CD1c-positive myeloid dendritic cell (primary cell): ENCODE measurements around the gene PNLIPRP3.

ENCODE experiments used
- DNase-seq: peaks from one replicate; pipeline ENCODE4 v3.0.0-alpha.2; 2016; ENCODE audit errors: extremely low spot score

Gene PNLIPRP3

GRCh38 chr10:116450861-116451260 lies 23.2 kb downstream of the PNLIPRP3 start:
- peak; percentile 60 for DNase-seq

GRCh38 chr10:116451711-116452337 lies 24.2 kb downstream of the PNLIPRP3 start:
- DNase-seq, result no peak

- DNase-seq, result no peak
Observed at GRCh38 chr10:116452338-116452720, 24.7 kb downstream of the PNLIPRP3 start.

- peak; percentile 21 for DNase-seq
Observed at GRCh38 chr10:116457488-116457887, 29.8 kb downstream of the PNLIPRP3 start.

GRCh38 chr10:116460219-116460618 lies 32.6 kb downstream of the PNLIPRP3 start:
- no peak for DNase-seq

- DNase-seq, result no peak
Observed at GRCh38 chr10:116461680-116462079, 34.0 kb downstream of the PNLIPRP3 start.

GRCh38 chr10:116464257-116464656 lies 36.6 kb downstream of the PNLIPRP3 start:
- DNase-seq, result no peak

- peak; percentile 35 for DNase-seq
Observed at GRCh38 chr10:116465546-116465945, 37.9 kb downstream of the PNLIPRP3 start.

GRCh38 chr10:116466715-116467422 lies 39.2 kb downstream of the PNLIPRP3 start:
- DNase-seq, result no peak

GRCh38 chr10:116469437-116469836 lies 41.8 kb downstream of the PNLIPRP3 start:
- no peak for DNase-seq

- no peak for DNase-seq
Observed at GRCh38 chr10:116470071-116470470, 42.4 kb downstream of the PNLIPRP3 start.

- no peak for DNase-seq
Observed at GRCh38 chr10:116470768-116471415, 43.2 kb downstream of the PNLIPRP3 start.

- no peak for DNase-seq
Observed at GRCh38 chr10:116472891-116473290, 45.2 kb downstream of the PNLIPRP3 start.

GRCh38 chr10:116475866-116476265 lies 48.2 kb downstream of the PNLIPRP3 start:
- no peak for DNase-seq

GRCh38 chr10:116476461-116476860 lies 48.8 kb downstream of the PNLIPRP3 start:
- no peak for DNase-seq

- no peak for DNase-seq
Observed at GRCh38 chr10:116477986-116478664, 50.5 kb downstream of the PNLIPRP3 start.

- no peak for DNase-seq
Observed at GRCh38 chr10:116486770-116487448, 59.3 kb downstream of the PNLIPRP3 start.

GRCh38 chr10:116487522-116488430 lies 60.1 kb downstream of the PNLIPRP3 start:
- no peak for DNase-seq

GRCh38 chr10:116489460-116489859 lies 61.8 kb downstream of the PNLIPRP3 start:
- DNase-seq, result no peak

GRCh38 chr10:116490028-116490662 lies 62.5 kb downstream of the PNLIPRP3 start:
- DNase-seq, result peak; percentile 47
